Peyer's patch (tissue), 4 donors: ENCODE measurements around the gene GOT1. TPM values are rescaled to one million over a fixed set of nuclear protein-coding genes. Genes with fewer than 3 reads are reported as not detected.

Experiments used
- DNase-seq, 3 donors: peaks; one replicate each; pipeline ENCODE4 v3.0.0-alpha.2; 2017 to 2019
- H3K27ac ChIP-seq, 4 donors: fragments of 200-600 bp; sonication (generic); one replicate each; pipeline ENCODE4 v1.5.1; 2016 to 2019
- H3K27me3 ChIP-seq, 2 donors: fragments of 200-600 bp; sonication (generic); one replicate each; pipeline ENCODE4 v1.5.1; 2019
- H3K36me3 ChIP-seq, 3 donors: fragments of 200-600 bp; sonication (generic); one replicate each; pipeline ENCODE4 v1.5.1; 2016 to 2019
- H3K4me1 ChIP-seq, 4 donors: fragments of 200-600 bp; sonication (generic); one replicate each; pipeline ENCODE4 v1.5.1; 2016 to 2019
- H3K4me3 ChIP-seq, 4 donors: fragments of 200-600 bp; sonication (generic); 1 replicate in 3 of 4; 2 replicates in 1 of 4; pipeline ENCODE4 v1.5.1; 2016 to 2019; ENCODE audit warnings: mild to moderate bottlenecking in 1 of 4
- H3K9me3 ChIP-seq, 4 donors: fragments of 200-600 bp; sonication (generic); one replicate each; pipeline ENCODE4 v1.5.1; 2016 to 2019; ENCODE audit warnings: mild to moderate bottlenecking in 1 of 4
- POLR2A ChIP-seq, 2 donors: fragments of 450-650 bp; IDR thresholded peaks; one replicate each; pipeline ENCODE4 v1.5.1; 2017; ENCODE audit warnings: antibody characterized with exemption in 2 of 2, mild to moderate bottlenecking in 2 of 2, moderate library complexity in 2 of 2
- total RNA-seq, 4 donors: library from RNA; depleted of rRNA; stranded (reverse); fragments of >200 nt; gene quantifications; one replicate each; pipeline ENCODE4 v1.1.0, GENCODE V29; 2016
- TF ChIP-seq, protein P1 (sequence below), 6 experiments: fragments of 450-650 bp in 4 of 6; fragments of 200-600 bp in 2 of 6; sonication (generic) in 1 of 6; IDR thresholded peaks; one replicate each; pipeline ENCODE4 v1.5.1; 2017 to 2019; ENCODE audit warnings: antibody characterized with exemption in 6 of 6, mild to moderate bottlenecking in 3 of 6, moderate library complexity in 1 of 6

Gene GOT1
- total RNA-seq, 4 donors from 2014 or later = 78.4 to 141 (median 110) TPM

- Histone ChIP-seq H3K27ac (peak overlapping the region in 1 of 4 donors; percentile 20), H3K27me3 (no peaks in the 10 kb centered on the region), H3K4me3 (no peak overlapping the region), H3K4me1 (peaks cover 0 to 12% (median 6%) of the 10 kb centered on the region in 4 donors), H3K9me3 (no peaks in the 10 kb centered on the region), H3K36me3 (peaks cover 0 to 24% (median 0%) of the 10 kb centered on the region in 3 donors)
- DNase-seq = no peak
- no peak for TF ChIP-seq POLR2A (IDR thresholded peaks at IDR 0.05)
- TF ChIP-seq, protein P1, sequence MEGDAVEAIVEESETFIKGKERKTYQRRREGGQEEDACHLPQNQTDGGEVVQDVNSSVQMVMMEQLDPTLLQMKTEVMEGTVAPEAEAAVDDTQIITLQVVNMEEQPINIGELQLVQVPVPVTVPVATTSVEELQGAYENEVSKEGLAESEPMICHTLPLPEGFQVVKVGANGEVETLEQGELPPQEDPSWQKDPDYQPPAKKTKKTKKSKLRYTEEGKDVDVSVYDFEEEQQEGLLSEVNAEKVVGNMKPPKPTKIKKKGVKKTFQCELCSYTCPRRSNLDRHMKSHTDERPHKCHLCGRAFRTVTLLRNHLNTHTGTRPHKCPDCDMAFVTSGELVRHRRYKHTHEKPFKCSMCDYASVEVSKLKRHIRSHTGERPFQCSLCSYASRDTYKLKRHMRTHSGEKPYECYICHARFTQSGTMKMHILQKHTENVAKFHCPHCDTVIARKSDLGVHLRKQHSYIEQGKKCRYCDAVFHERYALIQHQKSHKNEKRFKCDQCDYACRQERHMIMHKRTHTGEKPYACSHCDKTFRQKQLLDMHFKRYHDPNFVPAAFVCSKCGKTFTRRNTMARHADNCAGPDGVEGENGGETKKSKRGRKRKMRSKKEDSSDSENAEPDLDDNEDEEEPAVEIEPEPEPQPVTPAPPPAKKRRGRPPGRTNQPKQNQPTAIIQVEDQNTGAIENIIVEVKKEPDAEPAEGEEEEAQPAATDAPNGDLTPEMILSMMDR (IDR thresholded peaks at IDR 0.05) = no peak
These were observed 2.7 kb downstream of the GOT1 start for GRCh38 chr10:99427566-99428190.

- Histone ChIP-seq H3K4me1 (peaks cover 0 to 12% (median 6%) of the 10 kb centered on the region in 4 donors), H3K36me3 (peaks cover 0 to 24% (median 0%) of the 10 kb centered on the region in 3 donors), H3K9me3 (no peaks in the 10 kb centered on the region), H3K27me3 (no peaks in the 10 kb centered on the region), H3K4me3 (peak overlapping the region in 1 of 4 donors; percentile 4), H3K27ac (no peak overlapping the region)
- DNase-seq = no peak
- TF ChIP-seq POLR2A (IDR thresholded peaks at IDR 0.05) = no peak
- TF ChIP-seq, protein P1 (IDR thresholded peaks at IDR 0.05) = no peak
These were observed 3.7 kb downstream of the GOT1 start for GRCh38 chr10:99426689-99427088.

DNA sequence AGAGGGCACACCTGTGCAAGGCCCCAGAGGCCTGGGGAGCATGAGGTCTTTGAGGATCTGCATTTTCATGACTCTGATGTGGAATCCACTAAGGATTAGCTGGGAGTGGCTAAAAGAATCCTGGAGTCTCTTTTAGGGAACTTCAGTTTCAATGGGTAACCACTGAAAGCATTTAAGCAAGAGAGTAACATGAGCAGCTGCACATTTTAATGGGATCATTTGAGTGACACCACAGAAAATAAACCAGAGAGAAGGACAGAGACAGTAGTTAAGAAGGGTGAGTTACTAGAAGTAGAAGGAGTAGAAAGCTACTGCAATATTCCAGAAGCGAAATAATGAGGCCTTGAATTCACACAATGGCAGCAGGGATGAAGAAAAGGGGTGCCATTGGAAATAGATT, 5.2 kb downstream of the GOT1 start:
- Histone ChIP-seq H3K4me1 (peaks cover 0 to 12% (median 6%) of the 10 kb centered on the region in 4 donors), H3K27me3 (no peaks in the 10 kb centered on the region), H3K9me3 (no peaks in the 10 kb centered on the region), H3K36me3 (peaks cover 0 to 27% (median 0%) of the 10 kb centered on the region in 3 donors), H3K4me3 (no peak overlapping the region), H3K27ac (no peak overlapping the region)
- no peak for DNase-seq
- TF ChIP-seq, protein P1 (IDR thresholded peaks at IDR 0.05) = no peak

DNA sequence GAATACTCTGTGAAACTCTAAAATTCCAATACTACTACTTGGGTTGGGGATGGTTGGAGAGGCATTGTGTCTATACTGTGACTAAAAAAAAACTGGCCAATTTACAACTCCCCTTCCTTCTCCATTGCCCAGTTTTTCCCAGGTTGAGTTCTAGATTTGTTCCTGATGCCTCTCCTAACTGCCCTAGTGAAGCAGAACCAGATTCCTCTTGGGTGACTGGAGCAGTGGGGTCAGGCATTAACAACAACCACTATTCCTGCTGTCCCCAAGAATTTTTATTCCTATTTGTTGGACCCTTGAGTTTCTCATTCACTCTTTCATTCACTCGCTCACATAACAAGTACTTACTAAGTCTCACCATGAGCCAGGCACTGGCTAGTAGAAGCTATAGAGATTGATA, 5.8 kb downstream of the GOT1 start:
- Histone ChIP-seq H3K36me3 (peaks cover 0 to 33% (median 0%) of the 10 kb centered on the region in 3 donors), H3K4me1 (peaks cover 0 to 9% (median 1%) of the 10 kb centered on the region in 4 donors), H3K27ac (no peak overlapping the region), H3K27me3 (no peaks in the 10 kb centered on the region), H3K9me3 (no peaks in the 10 kb centered on the region), H3K4me3 (no peak overlapping the region)
- no peak for TF ChIP-seq POLR2A (IDR thresholded peaks at IDR 0.05)
- TF ChIP-seq, protein P1 (IDR thresholded peaks at IDR 0.05) = no peak
- no peak for DNase-seq

- Histone ChIP-seq H3K36me3 (peaks cover 0 to 50% (median 0%) of the 10 kb centered on the region in 3 donors), H3K4me3 (no peak overlapping the region), H3K27ac (no peak overlapping the region), H3K9me3 (no peaks in the 10 kb centered on the region), H3K27me3 (no peaks in the 10 kb centered on the region), H3K4me1 (peaks cover 0 to 6% (median 0%) of the 10 kb centered on the region in 4 donors)
- DNase-seq = no peak
- TF ChIP-seq, protein P1 (IDR thresholded peaks at IDR 0.05) = no peak
- TF ChIP-seq POLR2A (IDR thresholded peaks at IDR 0.05) = no peak
These were observed 7.8 kb downstream of the GOT1 start for GRCh38 chr10:99422529-99423096.
